Mammary epithelial cell (primary cell): ENCODE measurements around the gene TRIP12.

Experiments
- EZH2 ChIP-seq: IDR thresholded peaks from 2 replicates; pipeline ENCODE4 v1.6.1; 2012; ENCODE audit warnings: low read length, inconsistent platforms, borderline replicate concordance
- TF ChIP-seq, protein P1 (sequence below), 2 donors: IDR thresholded peaks in 1 of 2; conservative IDR thresholded peaks in 1 of 2; 2 replicates each; pipeline ENCODE4 v1.5.1; 2011 to 2012; ENCODE audit warnings: inconsistent platforms in 2 of 2, low read length in 2 of 2, mild to moderate bottlenecking in 2 of 2, control low read depth in 1 of 2, low read depth in 1 of 2; ENCODE audit not compliant: insufficient read depth in 1 of 2; ENCODE audit errors: extremely low read depth in 1 of 2

DNA sequence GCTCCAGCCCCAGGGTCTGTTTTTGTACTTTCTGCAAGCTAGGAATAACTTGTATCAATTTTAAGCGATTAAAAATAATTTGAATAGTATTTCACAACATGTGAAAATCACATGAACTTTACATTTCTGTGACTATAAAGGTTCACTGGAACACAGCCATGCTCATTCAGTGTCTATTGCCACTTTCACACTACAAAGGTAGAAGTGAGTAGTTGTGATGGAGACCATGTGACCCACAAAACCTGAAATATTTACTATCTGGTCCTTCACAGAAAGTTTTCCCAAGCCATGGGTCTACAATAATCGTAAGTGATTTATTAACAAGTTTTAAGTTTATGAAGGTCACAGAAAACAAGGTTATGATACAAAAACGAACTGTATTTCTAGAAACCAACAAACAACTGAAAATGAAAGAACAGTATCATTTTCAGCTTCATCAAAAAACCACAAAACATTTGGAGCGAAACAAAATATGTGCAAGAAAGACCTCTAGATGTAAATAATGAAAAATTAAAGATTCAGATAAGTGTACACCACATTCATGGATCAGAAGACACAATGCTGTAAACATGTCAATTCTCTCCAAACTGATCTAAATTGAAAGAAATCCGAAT, 138.6 kb downstream of the TRIP12 start:
- TF ChIP-seq, protein P1, sequence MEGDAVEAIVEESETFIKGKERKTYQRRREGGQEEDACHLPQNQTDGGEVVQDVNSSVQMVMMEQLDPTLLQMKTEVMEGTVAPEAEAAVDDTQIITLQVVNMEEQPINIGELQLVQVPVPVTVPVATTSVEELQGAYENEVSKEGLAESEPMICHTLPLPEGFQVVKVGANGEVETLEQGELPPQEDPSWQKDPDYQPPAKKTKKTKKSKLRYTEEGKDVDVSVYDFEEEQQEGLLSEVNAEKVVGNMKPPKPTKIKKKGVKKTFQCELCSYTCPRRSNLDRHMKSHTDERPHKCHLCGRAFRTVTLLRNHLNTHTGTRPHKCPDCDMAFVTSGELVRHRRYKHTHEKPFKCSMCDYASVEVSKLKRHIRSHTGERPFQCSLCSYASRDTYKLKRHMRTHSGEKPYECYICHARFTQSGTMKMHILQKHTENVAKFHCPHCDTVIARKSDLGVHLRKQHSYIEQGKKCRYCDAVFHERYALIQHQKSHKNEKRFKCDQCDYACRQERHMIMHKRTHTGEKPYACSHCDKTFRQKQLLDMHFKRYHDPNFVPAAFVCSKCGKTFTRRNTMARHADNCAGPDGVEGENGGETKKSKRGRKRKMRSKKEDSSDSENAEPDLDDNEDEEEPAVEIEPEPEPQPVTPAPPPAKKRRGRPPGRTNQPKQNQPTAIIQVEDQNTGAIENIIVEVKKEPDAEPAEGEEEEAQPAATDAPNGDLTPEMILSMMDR (conservative IDR thresholded peaks at IDR 0.05 in 1 of 2, IDR thresholded peaks at IDR 0.05 in 1 of 2; ENCODE audit: extremely low read depth in 1 of 2, insufficient read depth in 1 of 2, low read depth in 1 of 2, low read length in 2 of 2), result no peak
- no peak for TF ChIP-seq EZH2
